ENCODE data around the gene NECTIN3. TPM values are rescaled to one million over a fixed set of nuclear protein-coding genes. Genes with fewer than 3 reads are reported as not detected.

The NECTIN3 gene
- total and polyA plus RNA-seq, 9 donors = 15.4 to 45.5 (median 36.3) TPM

DNA sequence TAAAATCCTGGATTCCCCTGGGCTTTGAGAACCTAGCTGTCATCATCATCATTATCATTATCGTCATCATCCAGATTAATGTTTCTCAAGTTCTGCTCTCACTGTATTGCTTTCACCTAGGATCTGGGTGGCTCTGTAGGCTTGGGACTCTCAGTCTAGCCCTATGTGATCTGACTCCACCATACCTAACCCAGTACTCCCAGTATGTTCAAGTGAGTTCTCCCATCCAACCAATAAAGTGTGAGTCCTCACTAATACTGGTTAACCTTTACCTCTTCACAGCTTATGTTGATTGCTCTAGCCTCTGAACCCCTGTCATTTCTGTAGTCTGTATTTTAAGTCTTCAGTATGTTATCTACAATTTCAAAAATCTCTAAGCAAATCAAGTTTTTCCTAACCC, 102.3 kb downstream of the NECTIN3 start:
- intact Hi-C loops (cut with DNase I) = no loop called here
- H3K27ac ChIP-seq = no peak overlapping the region
- no peaks in the 10 kb centered on the region for H3K4me1 ChIP-seq (ENCODE audit: insufficient read depth)
- H3K27me3 ChIP-seq = no peaks in the 10 kb centered on the region
- no peak for TF ChIP-seq POLR2A (IDR thresholded peaks at IDR 0.05)
- TF ChIP-seq EP300 (IDR thresholded peaks at IDR 0.05) = no peak
- TF ChIP-seq, protein P1, sequence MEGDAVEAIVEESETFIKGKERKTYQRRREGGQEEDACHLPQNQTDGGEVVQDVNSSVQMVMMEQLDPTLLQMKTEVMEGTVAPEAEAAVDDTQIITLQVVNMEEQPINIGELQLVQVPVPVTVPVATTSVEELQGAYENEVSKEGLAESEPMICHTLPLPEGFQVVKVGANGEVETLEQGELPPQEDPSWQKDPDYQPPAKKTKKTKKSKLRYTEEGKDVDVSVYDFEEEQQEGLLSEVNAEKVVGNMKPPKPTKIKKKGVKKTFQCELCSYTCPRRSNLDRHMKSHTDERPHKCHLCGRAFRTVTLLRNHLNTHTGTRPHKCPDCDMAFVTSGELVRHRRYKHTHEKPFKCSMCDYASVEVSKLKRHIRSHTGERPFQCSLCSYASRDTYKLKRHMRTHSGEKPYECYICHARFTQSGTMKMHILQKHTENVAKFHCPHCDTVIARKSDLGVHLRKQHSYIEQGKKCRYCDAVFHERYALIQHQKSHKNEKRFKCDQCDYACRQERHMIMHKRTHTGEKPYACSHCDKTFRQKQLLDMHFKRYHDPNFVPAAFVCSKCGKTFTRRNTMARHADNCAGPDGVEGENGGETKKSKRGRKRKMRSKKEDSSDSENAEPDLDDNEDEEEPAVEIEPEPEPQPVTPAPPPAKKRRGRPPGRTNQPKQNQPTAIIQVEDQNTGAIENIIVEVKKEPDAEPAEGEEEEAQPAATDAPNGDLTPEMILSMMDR (IDR thresholded peaks at IDR 0.05) = no peak
- H3K4me3 ChIP-seq = no peak overlapping the region
- H3K36me3 ChIP-seq = no peaks in the 10 kb centered on the region
- no peaks in the 10 kb centered on the region for H3K9me3 ChIP-seq
- WGBS, 3 donors = 88 to 97% (median 97%) methylated on average over 1 of the region's 1 CpG
- no peak for DNase-seq

- H3K4me3 ChIP-seq = no peak overlapping the region
- intact Hi-C loops (cut with DNase I) = no loop called here
- DNase-seq = no peak
- WGBS, 3 donors = 98 to 100% (median 98%) methylated on average over 2 of the region's 2 CpGs
- no peaks in the 10 kb centered on the region for H3K36me3 ChIP-seq
- no peaks in the 10 kb centered on the region for H3K4me1 ChIP-seq (ENCODE audit: insufficient read depth)
- TF ChIP-seq POLR2A (IDR thresholded peaks at IDR 0.05) (no peak), EP300 (IDR thresholded peaks at IDR 0.05) (no peak)
- TF ChIP-seq, protein P1 (IDR thresholded peaks at IDR 0.05) = no peak
- no peaks in the 10 kb centered on the region for H3K9me3 ChIP-seq
- H3K27ac ChIP-seq = no peak overlapping the region
- no peaks in the 10 kb centered on the region for H3K27me3 ChIP-seq
Measured at GRCh38 chr3:111190518-111190917, 118.9 kb downstream of the NECTIN3 start.

- H3K27me3 ChIP-seq = no peaks in the 10 kb centered on the region
- H3K27ac ChIP-seq = no peak overlapping the region
- WGBS, 3 donors = 81 to 86% (median 82%) methylated on average over 3 of the region's 3 CpGs
- H3K4me1 ChIP-seq (ENCODE audit: insufficient read depth) = no peaks in the 10 kb centered on the region
- intact Hi-C loops (cut with DNase I) = no loop called here
- TF ChIP-seq, protein P1 (IDR thresholded peaks at IDR 0.05) = no peak
- TF ChIP-seq EP300 (IDR thresholded peaks at IDR 0.05) (no peak), POLR2A (IDR thresholded peaks at IDR 0.05) (no peak)
- H3K36me3 ChIP-seq = no peaks in the 10 kb centered on the region
- no peaks in the 10 kb centered on the region for H3K9me3 ChIP-seq
- no peak overlapping the region for H3K4me3 ChIP-seq
- no peak for DNase-seq
Measured at GRCh38 chr3:111193472-111193871, 121.9 kb downstream of the NECTIN3 start.

DNA sequence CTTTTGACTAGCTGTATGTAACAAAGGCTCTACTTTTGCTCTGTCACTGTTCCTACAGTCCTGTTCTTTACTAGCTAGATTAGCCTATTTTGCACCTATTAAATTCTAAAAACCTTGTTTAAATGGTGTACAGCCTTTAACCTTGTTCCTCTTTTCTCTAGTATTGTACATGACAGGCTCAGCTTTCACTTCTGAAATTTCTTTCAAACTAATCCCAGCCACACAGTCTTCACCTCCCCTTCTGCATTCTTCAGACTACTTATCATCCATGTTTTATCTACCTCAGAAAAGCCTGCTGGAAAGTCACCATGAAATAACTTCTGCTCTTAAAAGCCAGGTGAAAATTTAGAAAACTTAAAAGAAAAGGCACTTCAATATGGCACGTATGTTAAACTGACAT, 122.4 kb downstream of the NECTIN3 start:
- Histone ChIP-seq H3K27ac (no peak overlapping the region), H3K27me3 (no peaks in the 10 kb centered on the region), H3K36me3 (no peaks in the 10 kb centered on the region), H3K4me3 (no peak overlapping the region), H3K4me1 (ENCODE audit: insufficient read depth) (no peaks in the 10 kb centered on the region), H3K9me3 (no peaks in the 10 kb centered on the region)
- intact Hi-C loops (cut with DNase I) = no loop called here
- DNase-seq = no peak
- TF ChIP-seq EP300 (IDR thresholded peaks at IDR 0.05) (no peak), POLR2A (IDR thresholded peaks at IDR 0.05) (no peak)
- TF ChIP-seq, protein P1 (IDR thresholded peaks at IDR 0.05) = no peak
- 95 to 100% (median 99%) methylated on average over 1 of the region's 1 CpG for WGBS, 3 donors

Measured in ovary (tissue), 9 donors.